Liver (tissue), 9 donors: ENCODE measurements around the gene DSCAM. TPM values are rescaled to one million over a fixed set of nuclear protein-coding genes. Genes with fewer than 3 reads are reported as not detected.

Experiments used
- DNase-seq: peaks from one replicate; pipeline ENCODE4 v3.0.0-alpha.2; 2017; ENCODE audit warnings: low spot score
- H3K27ac ChIP-seq, 2 donors: one replicate each; pipeline ENCODE4 v1.7.0; 2013; ENCODE audit warnings: inconsistent platforms in 2 of 2, low read length in 2 of 2, control low read depth in 1 of 2, low read depth in 1 of 2, mild to moderate bottlenecking in 1 of 2
- H3K27me3 ChIP-seq, 4 donors: one replicate each; pipeline versions ENCODE4 v1.6.1 to v1.7.0; 2013; ENCODE audit warnings: low read length in 3 of 4, inconsistent platforms in 1 of 4, mild to moderate bottlenecking in 1 of 4, moderate library complexity in 1 of 4; ENCODE audit not compliant: control insufficient read depth in 4 of 4, insufficient read depth in 4 of 4
- H3K36me3 ChIP-seq, 4 donors: one replicate each; pipeline versions ENCODE4 v1.6.1 to v1.7.0; 2013; ENCODE audit warnings: low read length in 3 of 4, mild to moderate bottlenecking in 3 of 4, low read depth in 1 of 4, moderate library complexity in 1 of 4; ENCODE audit not compliant: control insufficient read depth in 4 of 4, insufficient read depth in 3 of 4
- H3K4me1 ChIP-seq, 4 donors: one replicate each; pipeline versions ENCODE4 v1.6.1 to v1.7.0; 2013; ENCODE audit warnings: low read length in 3 of 4, mild to moderate bottlenecking in 3 of 4, moderate library complexity in 1 of 4; ENCODE audit not compliant: control insufficient read depth in 4 of 4, insufficient read depth in 4 of 4
- H3K4me3 ChIP-seq, 3 donors: one replicate each; pipeline versions ENCODE4 v1.6.1 to v1.7.0; 2013; ENCODE audit warnings: low read length in 3 of 3, control low read depth in 1 of 3, low read depth in 1 of 3, mild to moderate bottlenecking in 1 of 3
- H3K9ac ChIP-seq, 2 donors: one replicate each; pipeline ENCODE4 v1.7.0; 2013; ENCODE audit warnings: low read length in 2 of 2, mild to moderate bottlenecking in 2 of 2, moderate library complexity in 2 of 2, control low read depth in 1 of 2, low read depth in 1 of 2
- H3K9me3 ChIP-seq, 4 donors: one replicate each; pipeline versions ENCODE4 v1.6.1 to v1.7.0; 2013; ENCODE audit warnings: low read length in 3 of 4; ENCODE audit not compliant: control insufficient read depth in 4 of 4
- FOXA1 ChIP-seq: IDR thresholded peaks from 2 replicates; pipeline ENCODE4 v1.6.1; 2016; ENCODE audit warnings: antibody characterized with exemption
- GABPA ChIP-seq, 2 donors: IDR thresholded peaks in 1 of 2; conservative IDR thresholded peaks in 1 of 2; 2 replicates each; pipeline ENCODE4 v1.6.1; 2016; ENCODE audit warnings: antibody characterized with exemption in 2 of 2, mild to moderate bottlenecking in 1 of 2, moderate library complexity in 1 of 2
- HNF4A ChIP-seq, 2 donors: conservative IDR thresholded peaks; 2 replicates each; pipeline ENCODE4 v1.6.1; 2016; ENCODE audit warnings: antibody characterized with exemption in 2 of 2, mild to moderate bottlenecking in 2 of 2
- HNF4G ChIP-seq: IDR thresholded peaks from 2 replicates; pipeline ENCODE4 v1.6.1; 2016; ENCODE audit warnings: antibody characterized with exemption
- MAX ChIP-seq: IDR thresholded peaks from 2 replicates; pipeline ENCODE4 v1.6.1; 2016; ENCODE audit warnings: antibody characterized with exemption
- NR2F2 ChIP-seq: IDR thresholded peaks from 2 replicates; pipeline ENCODE4 v1.6.1; 2016; ENCODE audit warnings: antibody characterized with exemption
- RAD21 ChIP-seq, 2 donors: IDR thresholded peaks; 2 replicates each; pipeline ENCODE4 v1.6.1; 2016; ENCODE audit warnings: antibody characterized with exemption in 2 of 2, mild to moderate bottlenecking in 2 of 2
- RXRA ChIP-seq, 2 donors: IDR thresholded peaks; 2 replicates each; pipeline ENCODE4 v1.6.1; 2017 to 2018; ENCODE audit warnings: antibody characterized with exemption in 2 of 2, mild to moderate bottlenecking in 1 of 2
- SP1 ChIP-seq: IDR thresholded peaks from 2 replicates; pipeline ENCODE4 v1.6.1; 2018; ENCODE audit warnings: antibody characterized with exemption, mild to moderate bottlenecking
- TAF1 ChIP-seq: conservative IDR thresholded peaks from 2 replicates; pipeline ENCODE4 v1.6.1; 2016; ENCODE audit warnings: antibody characterized with exemption, mild to moderate bottlenecking
- YY1 ChIP-seq: IDR thresholded peaks from 2 replicates; pipeline ENCODE4 v1.6.1; 2016; ENCODE audit warnings: antibody characterized with exemption, mild to moderate bottlenecking
- ZBTB33 ChIP-seq: IDR thresholded peaks from 2 replicates; pipeline ENCODE4 v1.6.1; 2016; ENCODE audit warnings: antibody characterized with exemption
- WGBS: extraction: QIAGEN DNeasy Blood & Tissue Kit; methylation state at CpG from one replicate; pipeline ENCODE4 v1.1.7; 2013; 5-methylcytosine and 5-hydroxymethylcytosine counted together
- polyA plus RNA-seq, 2 donors: library from polyadenylated mRNA; stranded (reverse) in 1 of 2; unstranded in 1 of 2; fragments of 200-250 nt in 1 of 2; fragments of >200 nt in 1 of 2; fragmentation: Nextera tagmentation in 1 of 2; extraction: Ambion mirVana in 1 of 2; gene quantifications; one replicate each; pipeline versions ENCODE4 v1.2.1 to v1.2.3, GENCODE V29; 2013 to 2015
- total RNA-seq, 2 donors: library from RNA; depleted of rRNA; stranded (reverse); fragments of >200 nt; gene quantifications; one replicate each; pipeline ENCODE4 v1.2.3, GENCODE V29; 2014
- TF ChIP-seq, protein P1 (sequence below): IDR thresholded peaks from 2 replicates; pipeline ENCODE4 v1.6.1; 2016; ENCODE audit warnings: antibody characterized with exemption
- TF ChIP-seq, protein P2 (sequence below): IDR thresholded peaks from 2 replicates; pipeline ENCODE4 v1.6.1; 2016; ENCODE audit warnings: antibody characterized with exemption, mild to moderate bottlenecking
- TF ChIP-seq, protein P3 (sequence below): fragments of 150-350 bp; IDR thresholded peaks from 2 replicates; pipeline ENCODE4 v1.5.1; 2017; ENCODE audit warnings: improper control_type of control experiment, low read depth, low read length; ENCODE audit not compliant: missing input control
- donor health status: healthy.
- donor health status: healthy.
- donor health status: healthy.
- donor health status: healthy.
- donor health status: healthy.

Gene DSCAM
- total and polyA plus RNA-seq, 4 donors, result 0.02 to 0.23 (median 0.10) TPM

DNA sequence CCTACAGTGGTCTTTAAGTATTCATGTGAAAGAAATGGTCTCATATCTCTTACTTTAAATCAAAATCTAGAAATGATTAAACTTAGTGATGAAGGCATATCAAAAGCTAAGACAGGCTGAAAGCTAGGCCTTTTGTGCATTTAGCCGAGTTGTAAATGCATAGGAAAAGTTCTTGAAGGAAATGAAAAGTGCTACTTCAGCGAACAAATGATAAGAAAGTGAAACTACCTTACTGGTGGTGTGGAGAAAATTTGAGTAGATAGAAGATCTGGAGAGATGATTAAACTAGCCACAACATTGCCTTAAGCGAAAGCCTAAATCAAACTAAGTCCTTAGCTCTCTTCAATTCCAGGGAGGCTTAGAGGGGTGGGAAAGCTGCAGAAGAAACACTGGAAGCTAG is 147.6 kb downstream of the DSCAM start:
- Histone ChIP-seq H3K9ac (no peak overlapping the region), H3K4me1 (no peaks in the 10 kb centered on the region), H3K4me3 (no peak overlapping the region), H3K27ac (no peak overlapping the region), H3K27me3 (no peaks in the 10 kb centered on the region), H3K9me3 (no peaks in the 10 kb centered on the region), H3K36me3 (no peaks in the 10 kb centered on the region)
- 72% methylated on average over 3 of the region's 3 CpGs for WGBS
- TF ChIP-seq RAD21 (IDR thresholded peaks at IDR 0.05) (no peak), YY1 (no peak), GABPA (IDR thresholded peaks at IDR 0.05 in 1 of 2, conservative IDR thresholded peaks at IDR 0.05 in 1 of 2) (no peak), HNF4A (conservative IDR thresholded peaks at IDR 0.05) (no peak), HNF4G (no peak), FOXA1 (no peak), TAF1 (no peak), RXRA (IDR thresholded peaks at IDR 0.05) (no peak), SP1 (no peak), NR2F2 (no peak)
- TF ChIP-seq, protein P1, sequence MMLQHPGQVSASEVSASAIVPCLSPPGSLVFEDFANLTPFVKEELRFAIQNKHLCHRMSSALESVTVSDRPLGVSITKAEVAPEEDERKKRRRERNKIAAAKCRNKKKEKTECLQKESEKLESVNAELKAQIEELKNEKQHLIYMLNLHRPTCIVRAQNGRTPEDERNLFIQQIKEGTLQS, result no peak
- TF ChIP-seq, protein P2, sequence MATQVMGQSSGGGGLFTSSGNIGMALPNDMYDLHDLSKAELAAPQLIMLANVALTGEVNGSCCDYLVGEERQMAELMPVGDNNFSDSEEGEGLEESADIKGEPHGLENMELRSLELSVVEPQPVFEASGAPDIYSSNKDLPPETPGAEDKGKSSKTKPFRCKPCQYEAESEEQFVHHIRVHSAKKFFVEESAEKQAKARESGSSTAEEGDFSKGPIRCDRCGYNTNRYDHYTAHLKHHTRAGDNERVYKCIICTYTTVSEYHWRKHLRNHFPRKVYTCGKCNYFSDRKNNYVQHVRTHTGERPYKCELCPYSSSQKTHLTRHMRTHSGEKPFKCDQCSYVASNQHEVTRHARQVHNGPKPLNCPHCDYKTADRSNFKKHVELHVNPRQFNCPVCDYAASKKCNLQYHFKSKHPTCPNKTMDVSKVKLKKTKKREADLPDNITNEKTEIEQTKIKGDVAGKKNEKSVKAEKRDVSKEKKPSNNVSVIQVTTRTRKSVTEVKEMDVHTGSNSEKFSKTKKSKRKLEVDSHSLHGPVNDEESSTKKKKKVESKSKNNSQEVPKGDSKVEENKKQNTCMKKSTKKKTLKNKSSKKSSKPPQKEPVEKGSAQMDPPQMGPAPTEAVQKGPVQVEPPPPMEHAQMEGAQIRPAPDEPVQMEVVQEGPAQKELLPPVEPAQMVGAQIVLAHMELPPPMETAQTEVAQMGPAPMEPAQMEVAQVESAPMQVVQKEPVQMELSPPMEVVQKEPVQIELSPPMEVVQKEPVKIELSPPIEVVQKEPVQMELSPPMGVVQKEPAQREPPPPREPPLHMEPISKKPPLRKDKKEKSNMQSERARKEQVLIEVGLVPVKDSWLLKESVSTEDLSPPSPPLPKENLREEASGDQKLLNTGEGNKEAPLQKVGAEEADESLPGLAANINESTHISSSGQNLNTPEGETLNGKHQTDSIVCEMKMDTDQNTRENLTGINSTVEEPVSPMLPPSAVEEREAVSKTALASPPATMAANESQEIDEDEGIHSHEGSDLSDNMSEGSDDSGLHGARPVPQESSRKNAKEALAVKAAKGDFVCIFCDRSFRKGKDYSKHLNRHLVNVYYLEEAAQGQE, result no peak
- DNase-seq, result no peak

DNA sequence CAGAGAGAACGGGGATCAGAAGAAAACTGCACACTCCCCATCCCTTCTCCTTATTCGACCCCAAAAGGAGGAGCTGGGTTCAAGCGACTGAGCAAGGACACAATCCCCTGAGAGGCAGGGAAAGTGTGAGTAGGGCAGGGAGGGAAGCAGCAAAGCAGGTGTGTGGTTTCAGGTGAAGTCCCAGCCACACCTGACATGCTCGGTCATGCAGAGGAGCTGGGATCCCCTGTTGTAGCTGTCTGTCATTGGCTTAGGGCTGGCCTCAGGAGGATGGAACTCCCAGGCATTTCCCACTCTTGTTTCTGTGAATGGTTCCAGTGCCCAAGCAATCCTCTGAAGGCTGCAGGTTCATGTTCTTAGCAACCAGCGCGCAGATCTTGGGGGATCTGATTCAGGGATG is 150.7 kb downstream of the DSCAM start:
- TF ChIP-seq GABPA (IDR thresholded peaks at IDR 0.05 in 1 of 2, conservative IDR thresholded peaks at IDR 0.05 in 1 of 2), result no peak
- no peak for TF ChIP-seq ZBTB33
- TF ChIP-seq HNF4G, result no peak
- TF ChIP-seq, protein P3, sequence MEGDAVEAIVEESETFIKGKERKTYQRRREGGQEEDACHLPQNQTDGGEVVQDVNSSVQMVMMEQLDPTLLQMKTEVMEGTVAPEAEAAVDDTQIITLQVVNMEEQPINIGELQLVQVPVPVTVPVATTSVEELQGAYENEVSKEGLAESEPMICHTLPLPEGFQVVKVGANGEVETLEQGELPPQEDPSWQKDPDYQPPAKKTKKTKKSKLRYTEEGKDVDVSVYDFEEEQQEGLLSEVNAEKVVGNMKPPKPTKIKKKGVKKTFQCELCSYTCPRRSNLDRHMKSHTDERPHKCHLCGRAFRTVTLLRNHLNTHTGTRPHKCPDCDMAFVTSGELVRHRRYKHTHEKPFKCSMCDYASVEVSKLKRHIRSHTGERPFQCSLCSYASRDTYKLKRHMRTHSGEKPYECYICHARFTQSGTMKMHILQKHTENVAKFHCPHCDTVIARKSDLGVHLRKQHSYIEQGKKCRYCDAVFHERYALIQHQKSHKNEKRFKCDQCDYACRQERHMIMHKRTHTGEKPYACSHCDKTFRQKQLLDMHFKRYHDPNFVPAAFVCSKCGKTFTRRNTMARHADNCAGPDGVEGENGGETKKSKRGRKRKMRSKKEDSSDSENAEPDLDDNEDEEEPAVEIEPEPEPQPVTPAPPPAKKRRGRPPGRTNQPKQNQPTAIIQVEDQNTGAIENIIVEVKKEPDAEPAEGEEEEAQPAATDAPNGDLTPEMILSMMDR, result no peak
- no peak for TF ChIP-seq TAF1
- no peak for TF ChIP-seq FOXA1
- TF ChIP-seq SP1, result no peak
- TF ChIP-seq NR2F2, result no peak
- no peak for TF ChIP-seq HNF4A (conservative IDR thresholded peaks at IDR 0.05)
- TF ChIP-seq, protein P1, result no peak
- no peak for TF ChIP-seq YY1
- TF ChIP-seq MAX, result no peak
- no peak overlapping the region for H3K9ac ChIP-seq
- no peaks in the 10 kb centered on the region for H3K27me3 ChIP-seq
- no peak for DNase-seq
- H3K27ac ChIP-seq, result no peak overlapping the region
- H3K4me3 ChIP-seq, result no peak overlapping the region
- no peaks in the 10 kb centered on the region for H3K4me1 ChIP-seq
- no peaks in the 10 kb centered on the region for H3K36me3 ChIP-seq
- 74% methylated on average over 6 of the region's 6 CpGs for WGBS
- no peaks in the 10 kb centered on the region for H3K9me3 ChIP-seq
